IPS-18c (cell line): ENCODE data around the gene ENSA.
A peak's percentile ranks its signal among the peaks of the same experiment; 100 is the strongest.
"Not testable (repeated sequence)": the region's sequence is repeated elsewhere in the genome, so short reads cannot be mapped to it uniquely, and the experiment has no call there.

Experiments
- H3K4me3 ChIP-seq: 2 replicates; pipeline ENCODE4 v1.7.0; 2013; ENCODE audit warnings: low read depth, mild to moderate bottlenecking, low read length, moderate library complexity; ENCODE audit not compliant: insufficient read depth
- H3K9me3 ChIP-seq: one replicate; pipeline ENCODE4 v1.6.1; 2013; ENCODE audit warnings: mild to moderate bottlenecking, low read length, moderate library complexity; ENCODE audit not compliant: control insufficient read depth, insufficient read depth

Gene ENSA

GRCh38 chr1:150575518-150576366 lies 53.7 kb downstream of the ENSA start:
- H3K9me3 ChIP-seq: no peaks in the 10 kb centered on the region
- peak overlapping the region; percentile 11; the same call in 1 of the 2 replicates for H3K4me3 ChIP-seq

DNA sequence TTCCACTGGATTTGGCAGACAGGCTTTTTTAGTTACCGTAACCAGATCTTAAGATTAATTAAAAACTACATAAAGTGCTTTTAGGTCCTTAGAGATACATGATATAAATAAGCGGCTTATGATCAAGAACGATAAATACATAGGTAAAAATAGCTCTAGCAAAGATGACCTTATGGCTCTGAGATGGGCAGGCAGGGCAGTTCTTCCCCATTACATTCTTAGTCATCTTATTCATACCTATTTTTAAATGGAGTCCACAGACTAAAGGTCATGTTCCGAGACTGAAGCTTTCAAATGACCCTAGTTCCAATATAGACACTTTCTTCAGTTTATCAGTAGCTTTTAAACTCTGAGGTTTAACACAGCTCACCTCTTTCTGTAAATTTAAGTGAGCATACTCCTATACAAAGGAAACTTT lies 54.3 kb downstream of the ENSA start:
- Histone ChIP-seq H3K4me3 (no peak overlapping the region), H3K9me3 (no peaks in the 10 kb centered on the region)

GRCh38 chr1:150574260-150575071 lies 54.9 kb downstream of the ENSA start:
- Histone ChIP-seq H3K9me3 (no peaks in the 10 kb centered on the region), H3K4me3 (no peak overlapping the region)

- H3K9me3 ChIP-seq, H3K4me3 ChIP-seq: not testable (repeated sequence)
Observed at GRCh38 chr1:150573648-150574071, 55.8 kb downstream of the ENSA start.

- Histone ChIP-seq H3K4me3 (peak overlapping the region; percentile 25; the same call in 1 of the 2 replicates), H3K9me3 (no peaks in the 10 kb centered on the region)
Observed at GRCh38 chr1:150572918-150573647, 56.3 kb downstream of the ENSA start.
